ENCODE data around the gene DEXI.
A peak's percentile ranks its signal among the peaks of the same experiment; 100 is the strongest.

The DEXI gene

DNA sequence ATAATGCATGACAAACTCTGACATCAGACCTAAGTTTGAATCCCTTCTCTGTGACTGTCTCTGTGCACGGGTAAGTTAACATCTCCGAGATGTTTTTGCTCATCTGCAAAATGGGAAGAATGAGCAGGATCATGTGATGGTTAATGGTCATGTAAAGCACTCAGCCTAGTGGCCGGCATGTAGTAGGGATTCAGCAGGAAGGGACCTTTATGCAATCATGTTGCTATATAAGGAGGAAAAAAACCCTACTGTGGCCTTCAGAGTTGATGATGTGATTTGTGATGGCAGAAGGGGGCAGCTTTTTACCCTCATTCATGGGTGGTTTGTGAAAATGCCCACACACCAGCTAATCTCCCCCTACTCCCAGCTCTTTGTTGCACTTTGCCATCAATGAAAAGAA is 26.2 kb upstream of the DEXI start:
- no peak for DNase-seq

GRCh38 chr16:10967986-10968385 is 25.7 kb upstream of the DEXI start:
- DNase-seq: no peak

DNA sequence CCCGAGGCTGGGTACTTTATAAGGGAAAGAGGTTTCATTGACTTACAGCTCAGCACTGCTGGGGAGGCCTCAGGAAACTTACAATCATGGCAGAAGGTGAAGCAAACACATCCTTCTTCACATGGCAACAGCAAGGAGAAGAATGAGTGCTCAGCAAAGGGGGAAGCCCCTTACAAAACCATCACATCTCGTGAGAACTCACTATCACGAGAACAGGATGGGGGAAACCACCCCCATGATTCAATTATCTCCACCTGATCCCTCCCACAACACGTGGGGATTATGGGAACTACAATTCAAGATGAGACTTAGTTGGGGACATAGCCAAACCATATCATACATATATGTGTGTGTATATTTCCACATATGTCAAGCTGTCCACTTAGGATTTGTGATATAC is 24.3 kb upstream of the DEXI start:
- DNase-seq: peak; percentile 49

DNA sequence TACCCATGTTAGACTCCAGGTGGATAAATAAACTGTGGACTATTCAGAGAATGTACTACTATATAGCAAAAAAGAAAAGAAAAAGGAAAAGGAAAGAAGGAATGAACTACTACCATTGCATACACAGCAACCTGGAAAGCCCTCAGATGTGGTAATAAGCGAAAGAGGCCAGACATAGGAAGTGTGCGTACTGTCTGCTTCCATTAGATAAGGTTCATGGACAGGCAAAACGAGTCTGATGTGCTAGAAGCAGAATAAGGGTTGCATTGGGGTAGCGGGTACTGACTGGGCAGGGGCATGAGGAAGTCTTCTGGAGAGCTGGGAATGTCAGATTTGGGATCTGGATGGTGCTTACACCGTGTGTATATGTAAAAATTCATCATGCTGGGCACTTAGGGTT is 23.9 kb upstream of the DEXI start:
- DNase-seq: no peak

- peak; percentile 49 for DNase-seq
These were observed 23.3 kb upstream of the DEXI start for GRCh38 chr16:10965440-10966061.

GRCh38 chr16:10964891-10965326 is 22.6 kb upstream of the DEXI start:
- DNase-seq: peak; percentile 63

DNA sequence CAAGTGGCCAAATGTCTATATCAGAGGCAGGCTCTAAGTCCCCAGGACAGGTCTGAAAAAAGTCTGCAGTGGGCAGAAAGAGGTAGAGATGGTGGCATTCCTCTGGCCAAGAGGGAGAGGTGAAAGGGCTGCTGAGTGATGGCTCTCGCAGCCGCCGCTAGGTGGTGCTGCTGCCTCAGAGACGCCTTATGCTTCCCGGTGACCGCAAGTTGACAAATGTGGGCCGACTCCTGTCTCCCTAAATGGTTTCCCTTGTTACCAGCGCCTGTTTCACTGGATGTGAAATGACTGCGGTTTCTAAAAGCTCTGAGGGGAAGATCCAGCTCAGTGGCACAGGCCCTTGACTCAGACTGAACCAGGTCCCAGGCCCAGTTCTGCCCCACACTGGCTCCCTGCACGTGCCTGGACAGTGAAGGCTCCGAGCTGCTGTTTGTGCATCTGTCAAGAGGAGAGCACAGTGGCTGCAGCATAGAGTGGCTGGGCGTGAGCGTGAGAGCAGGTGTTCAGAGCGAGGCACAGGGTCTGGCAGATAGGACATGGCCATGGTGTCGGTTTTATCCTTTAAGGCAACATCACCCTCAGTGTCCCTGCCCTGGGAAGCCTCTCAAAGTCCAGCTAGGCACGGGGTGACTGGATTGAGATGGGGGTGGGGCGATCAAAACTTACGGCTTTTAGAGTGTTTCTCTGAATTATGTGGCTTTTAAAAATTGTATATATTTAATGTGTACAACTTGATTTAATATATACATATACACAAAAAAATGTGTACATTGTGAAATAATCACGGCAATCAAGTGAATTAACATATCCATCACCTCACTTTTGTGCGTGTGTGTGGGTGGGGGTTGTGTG is 22.0 kb upstream of the DEXI start:
- DNase-seq: peak; percentile 90

GRCh38 chr16:10961231-10961630 is 19.0 kb upstream of the DEXI start:
- DNase-seq: no peak

DNA sequence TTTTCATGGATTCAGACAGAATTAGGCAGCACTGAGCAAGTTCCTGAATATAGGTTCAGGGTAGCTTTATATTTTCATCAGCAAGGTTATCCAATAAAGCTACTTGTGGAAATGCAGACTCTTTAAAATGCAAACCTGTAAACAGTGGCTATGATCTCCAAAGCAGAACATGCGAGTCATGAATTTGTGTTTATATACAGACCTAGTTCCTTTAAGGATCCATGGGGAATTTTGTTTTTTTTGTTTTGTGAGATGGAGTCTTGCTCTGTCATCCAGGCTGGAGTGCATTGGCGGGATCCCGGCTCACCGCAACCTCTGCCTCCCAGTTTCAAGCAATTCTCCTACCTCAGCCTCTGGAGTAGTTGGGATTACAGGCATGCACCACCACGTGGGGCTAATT is 16.9 kb upstream of the DEXI start:
- DNase-seq: no peak

DNA sequence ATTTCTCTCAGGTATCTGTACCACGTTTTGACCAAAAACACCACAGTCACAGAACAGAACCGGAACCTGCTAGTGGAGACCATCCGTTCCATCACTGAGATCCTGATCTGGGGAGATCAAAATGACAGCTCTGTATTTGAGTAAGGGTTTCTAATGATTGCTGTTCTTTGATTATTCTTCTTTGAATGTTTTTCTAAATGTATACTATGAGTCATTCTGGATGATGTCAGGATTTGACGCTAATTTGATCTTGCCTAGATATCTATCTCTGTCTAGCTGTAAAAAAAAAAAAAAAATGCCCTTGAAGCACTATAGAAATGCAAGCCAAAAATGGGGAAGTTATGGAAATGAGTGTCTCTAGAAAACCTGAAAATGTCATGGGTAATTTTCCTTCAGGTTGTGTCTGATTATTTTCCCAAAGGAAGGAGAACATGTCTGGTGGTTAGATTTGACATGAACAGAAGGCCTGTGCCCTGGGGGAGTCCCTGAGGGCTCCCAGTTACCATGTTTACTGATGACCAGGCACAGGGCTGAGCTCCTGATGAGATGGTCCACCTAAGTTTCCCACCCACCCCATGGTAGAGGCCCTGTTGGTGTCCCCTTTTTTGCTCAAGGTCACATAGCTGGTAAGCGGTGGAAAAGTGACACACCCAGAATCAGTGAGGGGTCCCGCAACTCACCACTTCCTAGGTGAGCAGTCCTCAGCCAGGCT is 15.7 kb upstream of the DEXI start:
- no peak for DNase-seq

GRCh38 chr16:10954903-10955302 is 12.6 kb upstream of the DEXI start:
- DNase-seq: no peak

DNA sequence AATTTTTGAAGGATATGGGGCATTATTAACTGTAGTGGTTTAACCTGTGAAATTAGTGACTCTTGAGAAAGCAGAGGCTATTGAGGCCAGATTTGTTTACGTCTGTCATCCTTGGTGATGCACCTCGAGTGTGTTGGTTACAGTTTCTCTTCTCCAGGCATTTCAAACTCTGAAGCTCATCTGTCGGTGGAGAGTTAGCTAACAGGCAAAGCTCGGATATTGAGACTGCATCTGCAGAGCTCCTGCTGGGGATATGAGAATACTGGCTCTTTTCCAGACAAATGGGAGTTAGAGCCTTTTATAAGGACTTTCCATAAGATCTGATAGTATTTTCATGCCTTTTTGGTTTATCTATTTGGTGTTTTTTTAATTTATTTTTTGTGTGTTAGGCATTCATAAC is 8.8 kb upstream of the DEXI start:
- no peak for DNase-seq

DNA sequence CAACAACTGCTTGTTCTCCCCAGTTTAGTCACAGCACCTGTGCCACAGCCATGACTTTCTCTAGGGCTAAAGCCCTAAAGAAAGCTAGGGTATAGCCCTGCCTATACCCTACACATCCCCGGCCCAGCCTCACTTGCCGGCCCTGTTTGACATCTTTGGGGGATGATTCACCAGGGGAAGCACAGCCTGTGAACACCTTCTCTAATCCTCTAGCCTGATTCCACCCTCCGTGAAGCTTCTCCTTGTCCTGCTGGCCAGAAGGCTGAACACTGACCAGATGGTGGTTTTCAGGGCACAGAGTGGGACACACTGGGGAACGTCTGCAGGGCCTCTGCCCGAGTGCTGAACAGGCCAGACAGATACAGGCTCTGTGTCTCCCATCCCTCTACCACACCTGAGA is 8.1 kb upstream of the DEXI start:
- DNase-seq: no peak

DNA sequence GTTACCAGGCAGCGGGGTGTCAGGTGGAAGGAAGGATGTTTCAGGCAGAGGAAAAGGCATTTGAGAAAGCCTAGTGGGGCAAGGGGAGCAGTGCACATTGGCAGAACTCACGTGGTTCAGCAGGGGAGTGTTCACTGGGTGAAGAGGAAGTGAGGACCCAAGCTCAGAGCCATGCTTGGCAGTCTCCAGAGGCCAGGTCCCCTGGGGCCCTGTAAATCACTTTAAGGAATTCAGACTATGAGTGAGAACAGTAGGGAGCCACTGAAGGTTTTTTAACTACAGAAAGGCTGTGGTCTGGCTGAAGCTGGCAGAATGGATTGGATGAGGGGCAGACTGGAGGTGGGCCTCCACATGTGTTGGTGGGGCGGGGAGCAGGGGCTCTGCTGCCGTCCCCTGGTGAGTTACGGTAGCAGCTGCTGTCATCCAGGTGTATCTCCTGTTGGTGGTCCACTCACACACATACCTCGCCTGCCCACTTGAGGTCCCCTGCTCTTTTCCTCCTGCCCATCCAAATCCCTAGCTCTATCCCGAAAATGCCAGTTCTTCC is 7.2 kb upstream of the DEXI start:
- no peak for DNase-seq

- DNase-seq: no peak
These were observed 5.0 kb upstream of the DEXI start for GRCh38 chr16:10947211-10947787.

DNA sequence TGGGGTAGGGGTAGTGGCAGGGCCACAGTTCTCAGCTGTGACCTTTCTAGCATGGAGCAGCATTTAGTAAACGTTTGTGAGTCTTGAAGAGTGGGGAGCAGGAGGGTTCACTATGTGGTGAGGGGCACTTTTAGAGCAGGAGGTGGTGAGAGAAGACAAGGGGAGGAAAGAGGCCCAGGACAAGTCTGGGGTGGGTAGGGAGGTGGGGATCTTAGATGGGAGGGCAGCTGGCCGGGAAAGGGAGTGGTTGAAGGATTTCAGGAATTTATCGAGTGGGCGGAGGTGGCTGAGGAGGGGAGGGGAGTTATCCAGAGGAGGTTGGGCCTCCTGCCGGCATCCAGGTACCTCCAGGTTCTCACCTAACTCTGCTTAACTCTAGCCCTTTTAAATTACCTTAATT is 4.0 kb upstream of the DEXI start:
- no peak for DNase-seq

DNA sequence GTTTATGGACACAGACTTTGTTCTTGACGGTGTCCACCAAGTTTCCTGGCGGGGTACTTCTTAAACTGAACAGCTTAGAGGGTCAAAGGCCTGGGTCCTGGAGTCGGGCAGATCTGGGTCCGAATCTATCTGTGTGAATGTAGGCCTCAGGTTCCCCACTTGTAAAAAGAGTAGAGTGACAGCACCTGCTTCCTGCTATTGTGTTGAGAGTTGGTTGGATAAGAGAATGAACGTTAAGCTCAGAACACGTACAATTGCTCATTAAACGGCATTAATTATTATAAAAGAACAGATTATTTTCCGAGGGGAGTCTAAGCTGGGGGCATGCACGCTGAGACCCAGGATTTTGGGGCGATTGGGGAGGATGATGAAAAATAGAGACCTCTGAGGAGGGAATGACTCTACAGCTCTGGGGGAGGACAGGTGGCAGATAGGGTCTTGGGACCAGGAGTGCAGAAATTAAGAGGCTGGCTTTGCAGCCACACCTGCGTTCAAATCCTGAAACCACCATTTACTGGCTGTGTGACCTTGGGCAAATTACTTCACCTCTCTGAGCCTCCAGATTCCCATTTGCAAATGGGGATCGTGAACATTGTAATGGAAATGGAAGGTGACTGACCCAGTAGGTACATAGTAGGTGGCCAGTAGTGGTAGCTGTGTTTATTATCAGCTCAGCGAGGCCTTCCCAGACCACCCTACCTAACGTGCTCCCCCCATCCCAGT is 3.0 kb upstream of the DEXI start:
- no peak for DNase-seq

DNA sequence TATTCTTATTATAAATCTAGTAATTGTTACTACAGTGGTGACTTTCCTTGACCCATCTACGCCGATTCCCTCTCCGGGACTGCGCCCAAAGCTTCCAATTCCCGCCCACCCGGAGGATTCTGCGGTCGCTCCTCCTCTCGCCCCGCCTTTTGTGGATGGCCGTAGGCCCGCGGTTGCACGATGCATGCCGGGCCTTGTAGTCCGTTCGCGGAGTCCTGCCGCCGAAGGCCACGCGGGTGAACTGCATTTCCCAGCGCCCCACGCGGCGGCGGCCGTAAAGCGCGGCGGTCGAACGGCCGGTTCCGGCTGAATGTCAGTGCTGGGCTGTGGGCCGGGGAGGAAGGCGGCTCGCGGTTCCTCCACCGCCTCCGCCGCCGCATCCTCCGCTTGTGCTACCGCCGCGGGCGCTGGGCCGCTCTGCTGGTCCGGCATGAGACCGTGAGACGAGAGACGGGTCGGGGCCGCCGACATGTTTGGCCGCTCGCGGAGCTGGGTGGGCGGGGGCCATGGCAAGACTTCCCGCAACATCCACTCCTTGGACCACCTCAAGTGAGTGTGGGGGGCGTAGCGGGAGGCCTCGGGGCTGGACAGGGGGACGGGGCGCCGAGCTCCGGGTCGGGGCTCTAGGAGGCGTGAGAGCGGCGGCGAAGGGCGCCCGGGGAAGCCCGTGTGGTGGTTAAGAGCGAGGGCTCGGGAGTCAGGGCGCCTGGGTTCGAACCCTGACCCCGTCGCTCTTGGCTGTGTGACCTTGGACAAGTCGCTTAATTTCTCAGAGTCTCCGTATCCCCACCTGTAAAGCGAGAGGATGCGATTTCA is 2.2 kb upstream of the DEXI start, which contains the start of gene CLEC16A:
CLEC16A (plus strand) TSS at position 316 of the 816 bp plus-strand sequence; CDS start at position 470, 154 bp downstream.
- DNase-seq: peak; percentile 97

GRCh38 chr16:10943064-10943353 is 741 bp upstream of the DEXI start:
- DNase-seq: no peak

GRCh38 chr16:10941935-10942351 is 325 bp downstream of the DEXI start:
- peak; percentile 49 for DNase-seq

GRCh38 chr16:10941127-10941933 is 938 bp downstream of the DEXI start:
- no peak for DNase-seq
